GM21528 (cell line): ENCODE measurements around the gene SUGP1.
"Not testable (repeated sequence)": the region's sequence is repeated elsewhere in the genome, so short reads cannot be mapped to it uniquely, and the experiment has no call there.

Experiments used
- ATAC-seq: cut with Tn5 transposase; IDR thresholded peaks from one replicate; pipeline ENCODE4 v1.9.1; 2021; ENCODE audit warnings: mild to moderate bottlenecking, moderate library complexity; ENCODE audit not compliant: unreplicated experiment, low FRiP score

SUGP1 gene

DNA sequence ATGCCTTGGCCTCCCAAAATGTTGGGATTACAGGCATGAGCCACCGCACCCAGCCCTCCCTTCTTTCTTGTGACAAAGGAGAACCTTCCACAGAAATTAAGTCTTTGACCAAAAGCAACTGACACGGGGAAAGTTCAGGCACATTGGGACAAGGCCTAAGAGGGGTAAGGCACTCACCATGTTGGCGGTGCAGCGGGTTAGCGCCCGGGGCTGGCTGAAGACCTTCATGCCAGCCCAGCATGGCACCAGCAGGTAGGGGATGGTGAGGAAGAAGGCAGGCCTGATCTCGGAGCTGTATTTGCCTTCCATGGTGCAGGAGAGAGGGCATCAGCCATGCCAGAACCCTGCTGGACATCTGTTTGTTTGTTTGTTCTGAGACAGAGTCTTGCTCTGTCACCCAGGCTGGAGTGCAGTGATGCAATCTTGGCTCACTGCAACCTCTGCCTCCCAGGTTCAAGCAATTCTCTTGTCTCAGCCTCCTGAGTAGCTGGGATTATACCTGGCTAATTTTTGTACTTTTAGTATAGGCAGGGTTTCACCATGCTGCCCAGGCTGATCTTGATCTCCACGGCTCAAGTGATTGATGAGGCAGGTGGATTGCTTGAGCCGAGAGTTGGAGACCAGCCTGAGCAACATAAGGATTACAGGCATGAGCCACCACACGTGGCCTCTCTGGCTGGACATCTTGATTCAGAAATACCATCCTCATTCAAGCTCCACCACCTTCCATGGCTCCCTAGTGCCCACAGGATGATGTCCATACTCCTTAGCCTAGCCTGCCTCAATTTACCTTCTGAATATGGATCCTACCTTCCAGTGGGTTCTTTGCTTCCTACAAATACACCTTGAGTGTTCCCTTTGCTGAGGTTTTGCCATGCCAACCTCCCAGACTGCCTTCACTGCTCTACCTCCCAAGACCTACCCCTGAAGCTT lies 51.6 kb downstream of the SUGP1 start:
- ATAC-seq, result no peak

DNA sequence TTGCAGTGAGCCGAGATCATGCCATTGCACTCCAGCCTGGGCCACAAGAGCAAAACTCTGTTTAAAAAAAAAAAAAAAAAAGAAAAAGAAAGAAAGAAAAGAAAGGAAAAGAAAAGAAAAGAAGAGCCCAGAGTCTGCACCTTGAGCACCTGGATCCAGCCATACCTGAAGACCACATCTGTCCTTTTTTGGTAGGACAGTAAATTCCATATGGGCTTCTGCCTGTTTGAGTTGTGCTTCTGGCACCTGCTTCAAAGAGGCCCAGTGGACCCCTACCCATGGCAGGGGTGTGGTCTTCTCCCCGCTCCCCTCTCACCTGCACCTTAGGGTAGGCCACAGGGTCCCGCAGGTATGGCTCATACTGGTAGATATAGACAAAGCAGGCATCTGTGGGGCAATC lies 53.0 kb downstream of the SUGP1 start:
- ATAC-seq, result no peak

DNA sequence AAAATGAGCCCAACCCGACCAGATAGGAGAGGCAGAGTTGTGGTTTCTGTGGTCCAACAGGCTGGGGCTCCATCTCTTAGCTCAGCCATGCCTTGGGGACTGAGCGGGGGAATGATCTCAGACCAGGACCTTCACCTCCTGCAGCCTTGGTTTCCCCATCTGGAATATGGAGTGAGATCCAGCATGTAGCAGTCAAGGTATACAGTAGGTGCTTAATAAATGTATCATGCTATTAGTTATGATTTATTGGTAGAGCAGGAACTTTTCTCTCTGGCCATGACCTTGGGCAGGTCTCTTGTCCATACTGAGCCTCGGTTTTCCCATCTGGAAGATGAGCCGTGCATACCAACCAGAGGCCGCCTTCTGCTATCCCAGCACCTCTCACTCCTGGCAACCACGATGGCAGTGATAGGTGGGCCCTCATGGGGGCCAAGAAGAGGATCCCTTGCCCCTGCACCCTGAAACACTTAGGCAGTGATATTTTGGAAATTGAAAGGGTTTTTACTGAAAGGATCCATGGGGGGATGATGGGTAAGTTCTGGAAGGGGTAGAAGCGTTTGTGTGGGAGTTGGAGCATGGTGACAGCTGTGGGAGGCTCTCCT lies 56.3 kb downstream of the SUGP1 start:
- ATAC-seq, result no peak

DNA sequence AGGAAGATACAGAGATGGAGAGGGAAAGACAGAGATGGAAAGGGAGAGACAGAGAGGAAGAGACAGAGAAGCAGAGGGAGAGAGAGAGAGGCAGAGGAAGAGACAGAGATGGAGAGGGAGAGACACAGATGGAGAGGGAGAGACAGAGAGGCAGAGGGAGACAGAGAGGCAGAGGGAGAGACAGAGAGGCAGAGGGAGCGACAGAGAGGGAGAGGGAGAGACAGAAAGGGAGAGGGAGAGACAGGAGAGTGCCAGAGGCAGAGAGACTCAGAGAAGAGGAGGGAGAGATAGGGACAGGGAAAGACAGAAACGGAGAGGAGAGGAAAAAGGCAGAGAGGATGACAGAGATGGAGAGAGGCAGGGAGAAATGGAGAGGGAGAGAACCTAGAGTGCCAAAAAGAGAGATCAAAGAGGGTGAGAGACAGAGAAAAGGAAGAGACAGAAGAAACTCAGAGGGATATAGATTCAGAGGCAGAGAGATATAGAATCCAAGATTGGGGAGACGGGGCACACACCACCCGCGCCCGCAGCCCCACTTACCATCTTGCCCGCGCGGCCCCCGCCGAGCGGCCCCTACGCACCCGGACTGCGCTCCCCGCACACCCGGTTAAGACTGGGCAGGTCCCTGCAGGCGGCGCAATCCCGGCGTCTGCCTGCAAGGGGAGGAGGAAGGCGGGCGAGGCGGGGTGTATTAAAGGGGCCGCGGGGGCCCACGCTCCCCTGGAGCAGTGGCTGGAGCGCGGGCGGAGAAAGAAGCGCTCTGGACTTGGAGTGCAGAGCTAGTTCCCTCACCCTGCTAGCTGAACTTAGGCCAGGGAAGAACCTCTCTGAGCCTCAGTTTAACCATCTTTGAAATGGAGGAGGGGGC lies 57.9 kb downstream of the SUGP1 start:
- no peak for ATAC-seq

DNA sequence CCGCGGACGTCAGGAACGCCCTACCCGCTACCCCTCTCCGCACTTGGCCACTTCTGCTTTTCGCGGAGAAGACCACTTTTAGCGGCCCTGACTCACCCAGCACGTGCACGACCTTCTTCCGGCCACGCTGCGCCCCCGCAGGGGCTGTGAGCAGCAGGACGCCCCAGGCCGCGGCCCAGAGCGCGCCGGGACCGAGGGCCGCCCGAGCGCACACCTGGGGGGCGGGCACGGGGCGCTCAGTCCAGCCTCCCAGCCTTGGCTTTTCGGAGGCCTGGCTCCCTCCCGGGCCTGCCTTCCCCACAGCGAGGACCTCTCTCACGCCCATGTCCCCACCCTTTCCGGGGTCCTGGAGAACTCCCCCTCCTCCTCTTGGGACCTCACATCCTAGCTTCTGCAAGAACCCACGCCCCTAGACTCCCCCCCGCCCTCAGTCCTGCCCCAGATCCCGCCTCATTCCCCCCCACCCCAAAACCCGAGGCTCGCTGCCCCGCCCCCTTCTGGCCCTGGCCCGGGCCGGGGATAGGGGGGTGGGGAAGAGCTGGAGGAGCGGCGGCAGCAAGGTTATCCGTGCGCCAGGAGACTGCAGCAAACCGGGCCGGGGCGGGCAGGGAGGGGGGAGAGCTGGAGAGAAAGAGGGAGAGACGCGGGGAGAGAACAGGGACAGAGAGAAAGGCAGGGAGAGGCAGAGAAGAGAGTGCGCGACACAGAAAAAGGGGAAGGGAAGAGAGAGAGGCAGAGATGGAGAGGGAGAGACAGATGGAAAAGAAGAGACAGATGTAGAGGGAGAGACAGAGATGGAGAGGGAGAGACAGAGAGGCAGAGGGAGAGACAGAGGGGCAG lies 58.7 kb downstream of the SUGP1 start:
- no peak for ATAC-seq

DNA sequence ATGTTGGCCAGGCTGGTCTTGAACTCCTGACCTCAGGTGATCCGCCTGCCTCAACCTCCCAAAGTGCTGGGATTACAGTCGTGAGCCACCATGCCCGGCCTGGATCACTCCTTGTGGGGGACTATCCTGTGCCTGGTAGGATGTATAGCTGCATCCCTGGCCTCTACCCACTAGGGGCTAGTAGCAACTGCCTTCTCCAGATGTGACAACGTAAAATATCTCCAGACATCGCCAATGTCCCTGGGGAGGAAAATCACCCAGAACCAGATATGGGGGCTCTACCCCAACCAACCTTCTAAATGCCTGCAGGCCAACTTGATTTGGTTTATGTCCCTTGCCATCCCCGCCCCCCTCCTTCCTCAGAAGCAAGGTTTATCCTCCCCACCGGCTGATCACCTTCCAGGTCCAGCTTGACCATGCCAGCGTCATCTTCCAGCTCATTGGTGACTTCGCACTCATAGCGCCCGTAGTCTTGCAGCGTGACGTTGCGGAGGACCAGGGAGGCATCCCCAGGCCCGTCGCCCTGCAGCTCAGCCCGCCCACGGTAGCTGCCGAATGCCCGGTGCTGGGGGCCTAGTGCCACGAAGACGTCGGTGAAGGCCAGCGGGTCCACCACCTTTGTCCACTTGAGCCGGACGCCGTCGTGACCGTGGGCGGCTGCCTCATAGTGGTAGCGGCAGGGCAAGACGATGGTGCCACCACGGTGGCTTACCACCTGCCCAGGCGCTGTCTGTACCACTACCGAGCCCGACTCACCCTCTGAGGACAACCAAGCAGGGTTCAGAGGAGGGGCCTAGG lies 59.7 kb downstream of the SUGP1 start:
- ATAC-seq, result no peak

DNA sequence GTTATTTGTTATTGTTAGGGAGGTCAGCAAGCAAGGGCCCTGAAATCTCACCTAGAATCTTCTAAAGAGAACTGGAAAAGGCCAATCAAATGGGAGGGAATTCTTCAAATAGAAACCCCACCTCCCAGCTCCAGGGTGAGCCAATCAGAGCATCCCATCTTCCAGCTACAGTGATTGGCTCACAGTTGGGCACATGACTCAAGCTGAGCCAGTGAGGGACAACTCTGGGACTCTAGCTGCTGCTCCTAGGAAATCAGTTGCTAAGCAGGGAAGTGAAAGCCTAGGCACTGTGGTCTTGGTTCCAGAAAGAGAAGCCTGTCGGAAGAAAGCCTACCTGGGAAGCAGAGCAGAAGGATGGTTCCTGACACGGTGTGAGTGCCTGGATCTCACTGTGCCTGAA lies 60.6 kb downstream of the SUGP1 start:
- no peak for ATAC-seq

DNA sequence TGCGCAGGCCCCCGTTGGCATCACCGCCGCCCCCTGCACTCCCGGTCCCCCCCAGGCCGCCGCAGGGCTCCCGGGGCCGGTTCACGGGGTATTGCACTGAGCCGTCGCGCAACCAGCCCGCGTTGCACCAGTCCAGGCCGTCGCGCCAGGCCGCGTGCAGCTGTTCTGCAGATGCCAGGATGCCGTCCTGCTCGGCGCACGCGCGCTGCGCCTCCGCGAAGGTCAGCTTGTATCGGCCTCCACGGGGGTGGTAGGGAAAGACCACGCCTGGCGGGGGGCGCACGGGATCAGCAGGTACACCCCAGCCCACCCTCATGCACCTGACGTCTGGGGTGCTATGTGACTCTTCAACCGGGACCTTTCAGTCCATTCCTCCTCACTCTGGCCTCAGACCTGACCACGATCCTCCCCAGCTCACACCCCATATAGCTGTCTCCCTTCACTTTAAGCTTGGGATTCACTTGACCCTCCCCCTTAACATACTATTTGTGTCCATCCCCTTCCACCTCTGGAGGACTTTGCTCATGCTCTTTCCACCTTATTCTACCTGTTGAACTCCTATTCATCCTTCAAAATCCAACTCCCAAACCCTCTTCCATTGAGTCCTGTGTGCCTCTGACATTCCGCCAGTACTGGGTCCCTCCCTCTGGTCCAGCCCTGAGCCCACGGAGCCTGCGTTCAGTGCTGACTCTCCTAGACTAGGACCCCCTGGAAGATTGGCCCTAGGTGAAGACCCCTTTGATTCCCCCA lies 61.5 kb downstream of the SUGP1 start:
- no peak for ATAC-seq

DNA sequence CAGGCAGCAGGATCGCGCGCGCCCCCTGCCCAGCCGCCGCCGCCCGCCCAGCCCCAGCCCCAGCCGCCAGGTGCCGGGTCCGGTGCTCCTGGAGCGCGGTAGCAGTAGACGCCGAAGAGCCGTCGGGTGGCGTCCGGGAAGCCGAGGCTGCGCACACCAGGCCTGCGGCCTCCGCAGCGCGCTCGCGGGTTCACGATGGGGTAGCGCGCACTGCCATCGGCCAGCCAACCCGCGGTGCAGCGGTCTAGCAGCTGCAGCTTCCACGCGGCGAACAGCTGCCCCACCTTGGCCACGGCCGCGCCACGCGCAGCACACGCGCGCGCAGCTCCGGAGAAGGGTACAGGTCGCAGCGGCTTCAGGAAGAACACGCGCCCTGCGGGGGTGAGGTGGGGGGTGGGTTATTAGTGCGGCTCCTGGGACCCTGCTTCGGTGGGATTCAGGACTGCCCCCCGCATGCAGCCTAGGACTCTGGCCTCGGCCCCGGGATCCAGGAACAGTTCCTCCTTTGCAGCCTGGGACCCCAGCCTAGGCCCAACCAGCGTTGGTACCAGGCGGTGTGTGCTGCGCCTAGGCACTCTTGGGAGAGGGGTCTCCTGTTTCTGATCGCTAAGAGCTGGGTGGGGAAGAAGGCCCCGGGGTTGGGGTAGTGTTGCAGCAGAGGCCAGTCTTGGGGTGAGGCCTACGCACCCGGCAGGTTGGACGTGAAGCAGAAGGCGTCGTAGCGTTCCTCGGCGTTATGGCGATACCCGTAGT lies 62.3 kb downstream of the SUGP1 start:
- no peak for ATAC-seq

DNA sequence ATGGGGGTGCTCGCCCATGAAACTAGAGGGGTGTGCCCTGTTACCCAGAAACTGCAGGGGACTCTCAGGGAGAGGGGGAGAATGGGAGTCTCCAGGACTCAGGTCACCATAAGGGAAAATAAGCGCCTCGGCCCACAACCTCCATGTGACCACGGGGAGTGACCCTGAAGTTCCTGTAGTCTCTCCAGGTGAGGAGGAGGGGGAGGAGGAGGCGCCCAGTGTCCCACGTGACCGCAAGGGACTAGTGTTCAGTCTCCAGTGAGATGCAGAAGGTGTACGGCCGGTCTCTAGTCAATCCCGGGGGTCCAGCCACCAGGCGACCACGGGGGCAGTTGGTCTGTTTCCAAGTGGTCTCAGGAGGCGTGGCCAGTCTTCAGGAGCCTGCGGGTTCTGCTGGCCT lies 63.2 kb downstream of the SUGP1 start:
- no peak for ATAC-seq

DNA sequence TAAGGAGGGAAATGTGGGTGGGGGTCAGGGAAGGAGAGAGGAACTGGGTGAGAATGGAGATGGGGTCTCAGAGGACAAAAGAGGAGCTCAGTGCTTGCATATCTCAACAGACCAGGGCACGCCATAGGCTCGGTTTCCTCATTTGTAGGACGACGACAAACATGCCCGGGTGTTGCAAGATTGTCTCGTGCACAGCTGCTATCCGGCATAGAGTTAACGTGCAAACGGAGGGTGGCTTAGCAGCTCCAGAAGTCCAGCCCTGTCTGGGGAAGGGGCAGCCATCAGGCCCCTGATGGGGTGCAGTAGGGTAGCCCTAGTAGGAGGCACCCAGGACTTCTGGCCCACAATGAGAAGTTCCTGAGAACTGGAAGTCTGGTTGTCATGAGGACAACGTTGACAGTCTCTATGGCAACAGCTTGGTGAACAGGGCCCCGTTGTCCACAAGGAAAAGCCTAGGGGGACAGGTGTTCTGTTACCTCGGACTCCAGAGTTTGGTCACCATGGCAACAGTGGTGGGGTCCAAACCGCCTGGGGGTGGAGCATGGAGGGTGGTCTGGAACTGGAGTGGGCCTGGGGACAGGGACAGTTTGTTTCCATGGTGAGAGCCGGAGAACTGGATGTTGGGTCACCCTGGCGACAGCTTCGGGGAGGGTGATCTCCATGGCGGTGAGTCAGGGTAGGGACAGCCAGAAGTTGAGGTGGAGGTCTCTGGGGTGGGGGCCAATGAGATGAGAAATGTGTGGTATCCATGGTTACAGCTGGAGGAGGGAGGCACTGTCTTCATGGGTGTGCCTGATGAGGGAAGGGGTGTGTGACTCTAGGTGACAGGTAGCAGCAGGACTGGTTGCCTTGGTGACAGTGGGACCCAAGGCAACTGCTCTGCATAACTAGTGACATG lies 64.0 kb downstream of the SUGP1 start:
- ATAC-seq, result no peak

DNA sequence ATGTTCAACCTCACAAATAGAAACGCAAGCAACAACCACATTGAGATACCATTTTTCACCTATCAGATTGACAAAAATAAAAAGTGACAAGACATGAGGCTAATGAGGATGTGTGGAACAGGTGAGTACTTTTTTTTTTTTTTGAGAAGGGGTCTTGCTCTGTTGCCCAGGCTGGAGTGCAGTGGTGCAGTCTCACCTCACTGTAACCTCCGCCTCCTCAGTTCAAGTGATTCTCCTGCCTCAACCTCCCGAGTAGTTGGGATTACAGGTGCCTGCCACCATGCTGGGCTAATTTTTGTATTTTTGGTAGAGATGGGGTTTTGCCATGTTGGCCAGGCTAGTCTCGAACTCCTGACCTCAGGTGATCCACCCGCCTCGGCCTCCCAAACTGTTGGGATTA lies 66.9 kb downstream of the SUGP1 start:
- not testable (repeated sequence) for ATAC-seq

DNA sequence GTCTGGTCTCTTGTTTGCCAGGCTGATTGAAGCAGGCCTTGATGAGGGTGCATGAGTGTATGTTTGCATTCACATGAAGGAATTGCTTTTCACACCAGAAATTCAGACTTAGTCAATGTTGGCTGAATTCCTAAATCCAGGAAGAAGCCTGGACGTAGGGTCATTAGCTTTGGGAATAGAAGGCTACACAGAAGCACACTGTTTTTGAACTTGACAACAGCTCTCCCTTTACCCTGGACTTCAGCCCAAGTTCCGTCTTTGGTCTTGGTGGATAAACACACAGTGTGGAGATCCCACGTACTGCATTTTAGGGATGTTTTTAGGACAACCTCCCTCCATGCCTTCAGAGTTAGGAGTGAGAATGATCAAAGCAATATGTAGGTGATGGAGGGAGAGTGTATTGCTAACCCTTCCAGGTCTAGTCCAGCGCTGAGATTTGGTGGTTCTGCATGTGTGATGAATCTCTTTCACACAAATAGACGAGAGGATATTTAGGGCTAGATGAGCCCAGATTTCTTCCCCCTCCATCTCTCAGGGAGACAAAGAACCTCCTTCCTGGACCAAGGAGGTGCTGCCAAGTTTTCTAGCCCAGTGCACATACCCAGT lies 70.0 kb downstream of the SUGP1 start:
- ATAC-seq, result no peak

DNA sequence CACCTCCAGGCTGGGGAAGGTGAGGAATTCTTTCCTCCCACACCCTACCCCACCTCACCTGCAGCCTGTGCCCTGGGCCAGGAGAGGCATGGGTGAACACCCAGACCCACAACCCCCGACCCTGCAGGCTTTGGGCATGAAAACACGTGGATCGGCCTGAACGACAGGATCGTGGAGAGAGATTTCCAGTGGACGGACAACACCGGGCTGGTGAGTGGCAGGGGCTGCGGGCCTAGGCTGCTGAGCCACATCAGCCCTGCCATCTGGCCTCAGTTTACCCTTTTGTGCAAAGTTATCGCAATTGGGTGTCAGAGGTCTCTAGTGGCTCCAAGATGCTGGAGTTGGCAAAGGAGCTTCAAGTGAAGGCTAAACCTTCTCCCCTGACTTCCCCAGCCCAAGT lies 79.8 kb downstream of the SUGP1 start:
- no peak for ATAC-seq

DNA sequence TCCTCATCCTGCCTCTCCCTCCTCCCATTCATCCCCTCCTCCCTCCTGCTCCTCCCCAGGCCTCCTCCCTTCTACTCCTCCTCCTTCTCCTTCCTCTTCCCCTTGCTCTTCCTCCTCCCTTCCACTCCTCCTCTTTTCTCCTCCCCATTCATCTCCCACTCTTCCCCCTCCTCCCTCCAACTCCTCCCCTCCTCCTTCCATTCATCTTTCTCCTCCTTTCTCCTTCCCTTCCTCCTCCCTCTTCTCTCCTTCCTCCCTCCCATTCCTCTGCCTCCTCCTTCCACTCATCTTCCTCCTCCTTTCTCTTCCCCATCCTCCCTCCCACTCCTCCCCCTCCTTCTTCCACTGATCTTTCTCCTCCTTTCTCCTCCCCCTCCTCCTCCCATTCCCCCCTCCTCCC lies 80.6 kb downstream of the SUGP1 start:
- no peak for ATAC-seq

DNA sequence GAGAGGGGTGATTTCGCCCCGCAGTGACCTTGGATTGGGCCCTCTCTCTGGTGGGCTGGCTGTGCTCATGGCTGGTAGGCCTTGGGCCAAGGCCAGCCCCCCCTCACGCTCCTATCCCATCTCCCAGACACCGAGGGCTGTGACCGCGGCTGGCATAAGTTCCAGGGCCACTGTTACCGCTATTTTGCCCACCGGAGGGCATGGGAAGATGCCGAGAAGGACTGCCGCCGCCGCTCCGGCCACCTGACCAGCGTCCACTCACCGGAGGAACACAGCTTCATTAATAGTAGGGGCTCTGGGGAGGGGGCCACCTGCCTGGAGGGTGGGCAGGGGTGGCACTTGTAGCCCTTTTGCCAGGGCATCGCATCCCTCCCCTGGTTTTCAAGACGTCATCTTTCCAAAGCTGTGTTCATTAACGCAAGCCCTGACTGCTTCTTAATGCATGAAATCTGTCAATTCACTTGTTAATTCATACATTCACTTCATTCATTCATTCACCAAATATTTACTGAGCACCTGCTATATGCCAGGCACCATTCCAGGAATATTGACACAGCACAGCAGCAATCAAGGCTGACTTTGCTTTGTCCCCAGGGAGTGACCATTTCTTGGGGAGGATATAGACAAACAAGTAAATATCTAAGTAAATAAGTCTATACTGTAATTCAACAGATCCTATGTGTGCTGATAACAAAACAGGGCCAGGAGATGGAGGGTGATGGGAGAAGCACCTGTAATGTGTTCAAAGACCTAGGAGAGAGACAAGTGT lies 82.0 kb downstream of the SUGP1 start:
- ATAC-seq, result no peak
